Activated T-helper 1 cell treated with Interleukin-2 at 50 U/mL for 16 hours (primary cell): ENCODE results near the gene KCNH2.

Experiments used
- DNase-seq: peaks from one replicate; pipeline ENCODE4 v3.0.0-alpha.2; 2020; ENCODE audit warnings: low read depth

The KCNH2 gene

GRCh38 chr7:150994141-150994837 is 16.2 kb upstream of the KCNH2 start:
- no peak for DNase-seq

- no peak for DNase-seq
Observed at GRCh38 chr7:150993511-150993910, 15.4 kb upstream of the KCNH2 start.

GRCh38 chr7:150992833-150993302 is 14.7 kb upstream of the KCNH2 start:
- no peak for DNase-seq

- DNase-seq: no peak
Observed at GRCh38 chr7:150992051-150992640, 14.0 kb upstream of the KCNH2 start.

GRCh38 chr7:150990416-150991186 is 12.5 kb upstream of the KCNH2 start, which contains the start of gene NOS3:
Gene NOS3 (plus strand): TSS chr7:150991017. CDS start chr7:150993804, 2,787 bp downstream.
- DNase-seq: no peak

GRCh38 chr7:150989456-150989855 is 11.3 kb upstream of the KCNH2 start:
- no peak for DNase-seq

- DNase-seq: peak; percentile 51
Observed at GRCh38 chr7:150988230-150989226, 10.4 kb upstream of the KCNH2 start.

- DNase-seq: no peak
Observed at GRCh38 chr7:150986556-150986955, 8.4 kb upstream of the KCNH2 start.

- DNase-seq: no peak
Observed at GRCh38 chr7:150986099-150986512, 8.0 kb upstream of the KCNH2 start.

GRCh38 chr7:150983893-150984368 is 5.8 kb upstream of the KCNH2 start:
- DNase-seq: no peak

- no peak for DNase-seq
Observed at GRCh38 chr7:150982351-150982750, 4.2 kb upstream of the KCNH2 start.

GRCh38 chr7:150981644-150982043 is 3.5 kb upstream of the KCNH2 start:
- no peak for DNase-seq

- DNase-seq: no peak
Observed at GRCh38 chr7:150980663-150981062, 2.5 kb upstream of the KCNH2 start.

GRCh38 chr7:150979713-150980390 is 1.7 kb upstream of the KCNH2 start:
- DNase-seq: no peak

- DNase-seq: no peak
Observed at GRCh38 chr7:150977382-150978125, 567 bp downstream of the KCNH2 start.

- no peak for DNase-seq
Observed at GRCh38 chr7:150976529-150977381, 1.4 kb downstream of the KCNH2 start.

GRCh38 chr7:150975536-150976319 is 2.4 kb downstream of the KCNH2 start:
- DNase-seq: no peak
